Upper lobe of right lung (tissue), 1 donor: ENCODE data around the gene TFAP2B. TPM values are rescaled to one million over a fixed set of nuclear protein-coding genes. Genes with fewer than 3 reads are reported as not detected.

ENCODE experiments used
- ATAC-seq: fragments of 200-7000 bp; cut with Tn5 transposase; one replicate; pipeline ENCODE4 v1.9.1; 2020; ENCODE audit warnings: mild to moderate bottlenecking, moderate library complexity
- DNase-seq: peaks from one replicate; pipeline ENCODE4 v3.0.0-alpha.2; 2020
- H3K27ac ChIP-seq: fragments of 200-600 bp; one replicate; pipeline ENCODE4 v1.8.0; 2022
- H3K27me3 ChIP-seq: fragments of 200-600 bp; one replicate; pipeline ENCODE4 v1.8.0; 2022; ENCODE audit warnings: mild to moderate bottlenecking
- H3K36me3 ChIP-seq: fragments of 200-600 bp; one replicate; pipeline ENCODE4 v1.8.0; 2022
- H3K4me1 ChIP-seq: fragments of 200-600 bp; one replicate; pipeline ENCODE4 v1.8.0; 2022
- H3K4me3 ChIP-seq: fragments of 200-600 bp; one replicate; pipeline ENCODE4 v1.8.0; 2022; ENCODE audit warnings: mild to moderate bottlenecking
- H3K9me3 ChIP-seq: fragments of 200-600 bp; one replicate; pipeline ENCODE4 v1.8.0; 2022
- CTCF ChIP-seq: fragments of 200-600 bp; IDR thresholded peaks from one replicate; pipeline ENCODE4 v1.8.0; 2022; ENCODE audit warnings: antibody characterized with exemption
- intact Hi-C: fragments of 100-400 bp; cut with DNase I; formaldehyde crosslinking; loops from one replicate; pipeline ENCODE4 v1.11.0; 2022
- total RNA-seq: library from RNA; stranded (reverse); fragmentation: NEBNext Ultra II Directional; extraction: Animal tissue kit (Norgen Biotek cat#: 25700); gene quantifications from one replicate; pipeline ENCODE4 v1.2.1, GENCODE V29; 2021
- donor health status: DM: no; HTN: yes; CAD: no; lungs with severe emphysema.

TFAP2B gene
- total RNA-seq, 1 donor from 2014 or later: not detected

GRCh38 chr6:50849796-50850180, 31.1 kb downstream of the TFAP2B start:
- H3K36me3 ChIP-seq: no peaks in the 10 kb centered on the region
- H3K27me3 ChIP-seq: peaks cover 71% of the 10 kb centered on the region
- no peak overlapping the region for H3K4me3 ChIP-seq
- H3K9me3 ChIP-seq: no peaks in the 10 kb centered on the region
- no peak overlapping the region for H3K27ac ChIP-seq
- DNase-seq (no peak), ATAC-seq (no peak)
- no peak for TF ChIP-seq CTCF
- H3K4me1 ChIP-seq: no peaks in the 10 kb centered on the region
- intact Hi-C loops: no loop called here

- Histone ChIP-seq H3K4me3 (no peak overlapping the region), H3K4me1 (no peaks in the 10 kb centered on the region), H3K36me3 (no peaks in the 10 kb centered on the region), H3K27ac (no peak overlapping the region), H3K27me3 (peaks cover 64% of the 10 kb centered on the region), H3K9me3 (no peaks in the 10 kb centered on the region)
- intact Hi-C loops: no loop called here
- no peak for DNase-seq
- no peak for TF ChIP-seq CTCF
- peak; percentile 14 for ATAC-seq
These were observed 31.8 kb downstream of the TFAP2B start for GRCh38 chr6:50850223-50851048.

GRCh38 chr6:50851049-50851845, 32.6 kb downstream of the TFAP2B start:
- no peak overlapping the region for H3K27ac ChIP-seq
- no peak overlapping the region for H3K4me3 ChIP-seq
- intact Hi-C loops: no loop called here
- H3K36me3 ChIP-seq: no peaks in the 10 kb centered on the region
- peaks cover 56% of the 10 kb centered on the region for H3K27me3 ChIP-seq
- H3K9me3 ChIP-seq: no peaks in the 10 kb centered on the region
- H3K4me1 ChIP-seq: no peaks in the 10 kb centered on the region
- DNase-seq: no peak
- ATAC-seq: no peak
- TF ChIP-seq CTCF: no peak

- Histone ChIP-seq H3K36me3 (no peaks in the 10 kb centered on the region), H3K4me1 (no peaks in the 10 kb centered on the region), H3K27ac (no peak overlapping the region), H3K9me3 (no peaks in the 10 kb centered on the region), H3K27me3 (peaks cover 29% of the 10 kb centered on the region), H3K4me3 (no peak overlapping the region)
- ATAC-seq (no peak), DNase-seq (no peak)
- intact Hi-C loops: no loop called here
- TF ChIP-seq CTCF: no peak
These were observed 35.3 kb downstream of the TFAP2B start for GRCh38 chr6:50853939-50854338.

- TF ChIP-seq CTCF: no peak
- intact Hi-C loops: no loop called here
- no peaks in the 10 kb centered on the region for H3K9me3 ChIP-seq
- H3K27ac ChIP-seq: no peak overlapping the region
- no peaks in the 10 kb centered on the region for H3K36me3 ChIP-seq
- DNase-seq: no peak
- no peaks in the 10 kb centered on the region for H3K27me3 ChIP-seq
- no peak for ATAC-seq
- no peak overlapping the region for H3K4me3 ChIP-seq
- H3K4me1 ChIP-seq: no peaks in the 10 kb centered on the region
These were observed 43.0 kb downstream of the TFAP2B start for GRCh38 chr6:50861692-50862091.
